DND-41 (cell line): ENCODE measurements around the gene KRI1.

ENCODE experiments used
- ATAC-seq: fragments of 200-7000 bp; cut with Tn5 transposase; 3 replicates; pipeline ENCODE4 v1.9.1; 2021; ENCODE audit warnings: low read depth; ENCODE audit not compliant: insufficient read depth
- DNase-seq: peaks from one replicate; pipeline ENCODE4 v3.0.0-alpha.2; 2020
- H2AFZ ChIP-seq: 2 replicates; pipeline ENCODE4 v1.6.0; 2012; ENCODE audit warnings: low read depth, low read length
- H3K27ac ChIP-seq: 2 replicates; pipeline ENCODE4 v1.5.1; 2012; ENCODE audit warnings: low read length, inconsistent platforms
- H3K27me3 ChIP-seq: fragments of 200-600 bp; sonication (generic); 2 replicates; pipeline ENCODE4 v1.6.0; 2012; ENCODE audit warnings: low read length, mild to moderate bottlenecking, inconsistent platforms; ENCODE audit not compliant: insufficient read depth, poor library complexity
- H3K36me3 ChIP-seq: 2 replicates; pipeline ENCODE4 v1.5.1; 2012; ENCODE audit warnings: low read length, inconsistent platforms; ENCODE audit not compliant: insufficient read depth
- H3K4me1 ChIP-seq: 2 replicates; pipeline ENCODE4 v1.5.1; 2012; ENCODE audit warnings: mild to moderate bottlenecking, low read length; ENCODE audit not compliant: insufficient read depth
- H3K4me2 ChIP-seq: 2 replicates; pipeline ENCODE4 v1.6.0; 2012; ENCODE audit warnings: mild to moderate bottlenecking, moderate library complexity, low read length, inconsistent platforms; ENCODE audit not compliant: insufficient read depth
- H3K4me3 ChIP-seq, 2 experiments: fragments of 200-600 bp in 1 of 2; shearing (Covaris generic) in 1 of 2; 2 replicates each; pipeline ENCODE4 v1.5.1; 2012 to 2016; ENCODE audit warnings: inconsistent platforms in 2 of 2, low read length in 2 of 2, mild to moderate bottlenecking in 2 of 2, low read depth in 1 of 2, moderate library complexity in 1 of 2
- H3K79me2 ChIP-seq: 2 replicates; pipeline ENCODE4 v1.6.0; 2012; ENCODE audit warnings: low read length, inconsistent platforms; ENCODE audit not compliant: insufficient read depth
- H3K9ac ChIP-seq: 2 replicates; pipeline ENCODE4 v1.6.0; 2012; ENCODE audit warnings: low read depth, mild to moderate bottlenecking, inconsistent platforms, low read length, moderate library complexity
- H3K9me3 ChIP-seq: 2 replicates; pipeline ENCODE4 v1.5.1; 2012; ENCODE audit warnings: low read length, moderate library complexity, mild to moderate bottlenecking, inconsistent platforms; ENCODE audit not compliant: insufficient read depth, severe bottlenecking
- H4K20me1 ChIP-seq: 2 replicates; pipeline ENCODE4 v1.6.0; 2012; ENCODE audit warnings: low read length; ENCODE audit not compliant: insufficient read depth
- CTCF ChIP-seq: IDR thresholded peaks from 2 replicates; pipeline ENCODE4 v1.5.1; 2012; ENCODE audit warnings: borderline replicate concordance, low read length, moderate library complexity, mild to moderate bottlenecking; ENCODE audit not compliant: poor library complexity, severe bottlenecking; ENCODE audit errors: extremely low read depth
- EZH2 ChIP-seq: IDR thresholded peaks from 3 replicates; pipeline ENCODE4 v1.6.1; 2012; ENCODE audit warnings: borderline replicate concordance, low read depth, mild to moderate bottlenecking, moderate library complexity, low read length, inconsistent platforms; ENCODE audit not compliant: severe bottlenecking

The KRI1 gene

GRCh38 chr19:10565567-10566407 lies at the start of gene KRI1:
Gene KRI1, minus strand, starts transcription at chr19:10566010. Its CDS starts 11 bp downstream, at chr19:10565999.
- H3K79me2 ChIP-seq = peaks cover 56% of the 10 kb centered on the region
- peak within 1 kb of the TSS; percentile 98 for H3K9ac ChIP-seq

GRCh38 chr19:10612499-10613119 lies 46.8 kb upstream of the KRI1 start:
- H3K4me3 ChIP-seq = no peak overlapping the region
- no peaks in the 10 kb centered on the region for H3K4me1 ChIP-seq
- no peaks in the 10 kb centered on the region for H3K27me3 ChIP-seq
- H3K4me2 ChIP-seq = no peak overlapping the region
- no peak for TF ChIP-seq CTCF
- no peak for TF ChIP-seq EZH2
- H4K20me1 ChIP-seq = peaks cover 8% of the 10 kb centered on the region; the same call in 1 of the 2 replicates
- 0 out of 2 replicates have a peak, but pooled peaks cover 4% of the 10 kb centered on the region for H3K36me3 ChIP-seq
- ATAC-seq (no peak), DNase-seq (no peak)
- H3K9ac ChIP-seq = no peak overlapping the region
- H3K9me3 ChIP-seq = no peaks in the 10 kb centered on the region
- no peak overlapping the region for H3K27ac ChIP-seq
- H2AFZ ChIP-seq = no peak overlapping the region
- H3K79me2 ChIP-seq = peaks cover 64% of the 10 kb centered on the region

More at GRCh38 chr19:10565567-10566407, at the start of gene KRI1:
- DNase-seq (peak; percentile 100), ATAC-seq (peak; percentile 54)
- Histone ChIP-seq H2AFZ (peak within 1 kb of the TSS; percentile 77), H3K4me1 (peaks cover 56% of the 10 kb centered on the region), H3K36me3 (peaks cover 39% of the 10 kb centered on the region), H3K27ac (peak within 1 kb of the TSS; percentile 91), H3K27me3 (no peaks in the 10 kb centered on the region), H4K20me1 (peaks cover 32% of the 10 kb centered on the region), H3K4me2 (peak within 1 kb of the TSS; percentile 90), H3K9me3 (no peaks in the 10 kb centered on the region), H3K4me3 (peak within 1 kb of the TSS; percentile 74 to 88)
- TF ChIP-seq CTCF (peak; percentile 45), EZH2 (no peak)

- Histone ChIP-seq H3K79me2 (peaks cover 62% of the 10 kb centered on the region), H3K4me1 (no peaks in the 10 kb centered on the region), H3K4me3 (no peak overlapping the region), H3K27me3 (no peaks in the 10 kb centered on the region), H4K20me1 (peaks cover 8% of the 10 kb centered on the region; the same call in 1 of the 2 replicates), H3K36me3 (no peaks in the 10 kb centered on the region), H3K27ac (no peak overlapping the region), H3K4me2 (no peak overlapping the region), H3K9me3 (no peaks in the 10 kb centered on the region), H3K9ac (no peak overlapping the region), H2AFZ (no peak overlapping the region)
- ATAC-seq = no peak
- DNase-seq = no peak
- TF ChIP-seq CTCF = no peak
- TF ChIP-seq EZH2 = no peak
Measured at GRCh38 chr19:10611907-10612306, 46.1 kb upstream of the KRI1 start.
